ENCODE data around the gene TMA16. TPM values are rescaled to one million over a fixed set of nuclear protein-coding genes. Genes with fewer than 3 reads are reported as not detected.
"Not testable (repeated sequence)": the region's sequence is repeated elsewhere in the genome, so short reads cannot be mapped to it uniquely, and the experiment has no call there.

The TMA16 gene
- polyA plus RNA-seq, result 10 to 100 TPM; 16.3 to 20.8 (median 19.1) TPM

- 0% methylated on average over 64 of the region's 64 CpGs for WGBS, 3 donors
- H3K27ac ChIP-seq (ENCODE audit: low read depth, low read length), result peak within 1 kb of the TSS; percentile 62
These were observed at the start of gene TMA16 for GRCh38 chr4:163494360-163495241. Gene TMA16, plus strand, starts transcription at chr4:163494690. Its CDS starts 112 bp downstream, at chr4:163494802.

DNA sequence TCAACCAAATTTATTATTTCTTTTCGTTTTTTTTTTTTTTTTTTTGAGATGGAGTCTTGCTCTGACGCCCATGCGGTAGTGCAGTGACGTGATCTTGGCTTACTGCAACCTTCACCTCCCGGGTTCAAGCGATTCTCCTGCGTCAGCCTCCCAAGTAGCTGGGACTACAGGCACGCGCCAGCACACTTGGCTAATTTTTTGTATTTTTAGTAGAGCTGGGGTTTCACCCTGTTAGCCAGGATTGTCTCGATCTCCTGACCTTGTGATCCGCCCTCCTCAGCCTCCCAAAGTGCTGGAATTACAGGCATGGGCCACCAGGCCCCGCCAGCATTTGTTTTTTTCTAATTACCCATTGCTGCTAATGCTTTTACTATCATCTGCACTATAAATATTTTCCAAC lies 47.5 kb upstream of the TMA16 start:
- not testable (repeated sequence) for H3K27ac ChIP-seq (ENCODE audit: low read depth, low read length)
- WGBS, 3 donors, result 80 to 85% (median 81%) methylated on average over 12 of the region's 12 CpGs

- H3K27ac ChIP-seq (ENCODE audit: low read depth, low read length), result no peak overlapping the region
- 31 to 39% (median 37%) methylated on average over 1 of the region's 1 CpG for WGBS, 3 donors
These were observed 47.0 kb upstream of the TMA16 start for GRCh38 chr4:163447481-163447880.

DNA sequence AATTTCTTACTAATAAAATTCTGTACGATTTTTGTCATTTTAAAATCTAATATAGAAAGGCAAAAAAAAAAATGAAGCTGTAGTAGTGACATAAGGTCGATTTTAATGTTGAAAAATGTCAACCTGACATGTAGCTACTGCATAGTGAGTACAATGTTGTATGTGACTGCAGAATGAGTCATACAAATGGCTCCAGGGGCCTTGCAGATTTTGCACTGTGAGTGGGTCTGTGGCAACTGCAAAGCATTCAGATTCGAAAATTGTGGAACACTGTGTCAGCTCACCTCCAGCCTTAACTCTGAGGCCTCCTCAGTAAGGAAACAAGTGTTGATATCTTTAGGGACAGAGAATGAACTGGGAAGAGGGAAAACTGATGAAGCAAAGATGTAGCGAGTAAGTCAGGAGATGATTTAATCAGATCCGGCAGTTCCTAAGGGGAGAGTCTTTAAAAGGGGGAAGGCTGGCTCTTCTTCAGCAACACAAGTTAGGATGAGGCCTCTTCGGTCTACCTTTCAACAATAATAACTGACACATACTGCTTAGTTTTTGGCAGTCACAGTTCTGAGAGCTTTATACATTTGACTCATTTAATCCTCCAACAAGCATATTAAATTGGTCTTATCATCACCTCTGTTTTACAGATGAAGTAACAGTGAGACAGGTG lies 45.8 kb upstream of the TMA16 start:
- H3K27ac ChIP-seq (ENCODE audit: low read depth, low read length), result no peak overlapping the region
- 65 to 73% (median 72%) methylated on average over 6 of the region's 6 CpGs for WGBS, 3 donors

DNA sequence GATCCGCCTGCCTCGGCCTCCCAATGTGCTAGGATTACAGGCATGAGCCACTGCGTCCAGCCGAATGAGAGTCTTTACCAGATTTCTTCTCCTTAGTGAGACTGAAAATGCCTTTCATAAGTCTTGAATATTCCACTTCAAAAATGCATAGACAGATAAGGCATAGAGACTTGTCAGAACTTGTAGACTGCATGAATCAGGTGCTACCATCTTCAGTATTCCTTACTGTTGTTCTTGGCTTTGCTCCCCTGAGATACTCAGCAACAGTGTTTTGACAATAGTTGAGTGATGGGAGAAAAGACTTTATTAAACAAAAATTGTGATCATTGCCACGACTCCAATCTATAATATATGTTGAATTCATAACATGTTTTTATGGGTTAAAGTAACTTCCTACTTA lies 31.9 kb upstream of the TMA16 start:
- no peak overlapping the region for H3K27ac ChIP-seq (ENCODE audit: low read depth, low read length)
- WGBS, 3 donors, result 84 to 90% (median 88%) methylated on average over 5 of the region's 5 CpGs

GRCh38 chr4:163467082-163467770 lies 27.3 kb upstream of the TMA16 start:
- 82 to 86% (median 85%) methylated on average over 4 of the region's 4 CpGs for WGBS, 3 donors
- H3K27ac ChIP-seq (ENCODE audit: low read depth, low read length), result no peak overlapping the region

DNA sequence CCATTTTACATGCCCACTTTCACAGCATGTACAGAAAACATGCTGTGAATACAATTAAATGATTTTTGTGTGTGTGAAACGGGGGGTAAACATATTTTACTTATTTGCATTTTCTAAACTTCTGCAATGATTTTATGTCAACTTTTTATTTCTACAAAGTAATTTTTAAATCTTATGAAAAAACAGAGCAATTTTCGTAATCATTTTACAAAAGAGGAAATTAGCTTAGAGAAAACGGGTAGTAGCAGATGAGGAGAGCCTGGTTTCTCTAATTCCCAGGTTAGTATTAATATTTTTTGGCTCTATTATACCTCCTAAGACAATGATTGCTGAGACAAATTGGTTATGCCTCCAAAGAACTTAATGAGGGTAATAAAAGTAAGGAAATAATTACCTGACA lies 24.1 kb upstream of the TMA16 start:
- no peak overlapping the region for H3K27ac ChIP-seq (ENCODE audit: low read depth, low read length)
- 57 to 60% (median 59%) methylated on average over 3 of the region's 3 CpGs for WGBS, 3 donors

- no peak overlapping the region for H3K27ac ChIP-seq (ENCODE audit: low read depth, low read length)
- WGBS, 3 donors, result 92 to 95% (median 94%) methylated on average over 14 of the region's 14 CpGs
These were observed 21.4 kb upstream of the TMA16 start for GRCh38 chr4:163473130-163473529.

GRCh38 chr4:163473576-163473975 lies 20.9 kb upstream of the TMA16 start, which contains the start of gene TKTL2:
Gene TKTL2, minus strand, starts transcription at chr4:163473754. Its CDS starts 20 bp downstream, at chr4:163473734.
- WGBS, 3 donors, result 90 to 92% (median 90%) methylated on average over 32 of the region's 32 CpGs
- H3K27ac ChIP-seq (ENCODE audit: low read depth, low read length), result no peak within 1 kb of the TSS

DNA sequence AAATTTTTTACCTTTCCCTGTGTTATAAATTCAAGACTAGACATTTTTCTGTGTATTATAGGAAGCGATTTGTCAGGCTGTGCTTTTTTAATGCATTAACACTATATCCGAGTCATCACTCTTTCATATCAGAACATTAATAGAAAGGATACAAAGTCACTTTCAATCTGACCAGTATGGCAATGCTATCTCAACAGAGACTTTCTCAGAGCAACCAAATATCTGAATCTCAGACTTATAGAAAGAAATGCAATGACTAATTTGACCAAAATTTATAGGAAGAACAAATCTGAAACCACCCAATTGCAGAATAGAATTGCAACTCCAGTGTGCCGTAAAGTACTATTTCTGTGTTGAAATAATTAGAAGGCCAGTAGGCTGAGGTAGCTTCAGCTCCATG lies 20.5 kb upstream of the TMA16 start:
- H3K27ac ChIP-seq (ENCODE audit: low read depth, low read length), result no peak overlapping the region
- 90 to 94% (median 90%) methylated on average over 3 of the region's 3 CpGs for WGBS, 3 donors

- H3K27ac ChIP-seq (ENCODE audit: low read depth, low read length), result no peak overlapping the region
- WGBS, 3 donors, result 47 to 58% (median 53%) methylated on average over 5 of the region's 5 CpGs
These were observed 17.6 kb upstream of the TMA16 start for GRCh38 chr4:163476761-163477438.

GRCh38 chr4:163482190-163482589 lies 12.3 kb upstream of the TMA16 start:
- WGBS, 3 donors, result 33 to 38% (median 37%) methylated on average over 1 of the region's 1 CpG
- H3K27ac ChIP-seq (ENCODE audit: low read depth, low read length), result no peak overlapping the region

GRCh38 chr4:163484906-163485305 lies 9.6 kb upstream of the TMA16 start:
- no peak overlapping the region for H3K27ac ChIP-seq (ENCODE audit: low read depth, low read length)
- WGBS, 3 donors, result 16 to 27% (median 17%) methylated on average over 4 of the region's 4 CpGs

GRCh38 chr4:163485589-163485988 lies 8.9 kb upstream of the TMA16 start:
- H3K27ac ChIP-seq (ENCODE audit: low read depth, low read length), result no peak overlapping the region
- WGBS, 3 donors, result 48 to 50% (median 49%) methylated on average over 2 of the region's 2 CpGs

DNA sequence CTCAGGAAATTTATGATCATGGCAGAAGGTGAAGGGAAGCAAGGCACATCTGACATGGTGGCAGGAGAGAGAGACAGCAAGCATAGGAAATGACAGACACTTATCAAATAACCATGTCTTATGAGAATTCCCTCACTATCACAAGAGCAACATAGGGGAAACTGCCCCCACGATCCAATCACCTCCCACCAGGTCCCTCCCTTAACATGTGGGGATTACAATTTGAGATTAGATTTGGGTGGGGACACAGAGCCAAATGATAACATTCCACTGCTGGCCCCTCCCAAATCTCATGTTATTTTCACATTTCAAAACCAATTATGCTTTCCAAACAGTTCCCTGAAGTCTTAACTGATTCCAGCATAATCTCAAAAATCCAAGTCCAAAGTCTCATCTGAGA lies 8.2 kb upstream of the TMA16 start:
- 63 to 76% (median 70%) methylated on average over 1 of the region's 1 CpG for WGBS, 3 donors

GRCh38 chr4:163489929-163490328 lies 4.6 kb upstream of the TMA16 start:
- 56 to 74% (median 68%) methylated on average over 1 of the region's 1 CpG for WGBS, 3 donors
- no peak overlapping the region for H3K27ac ChIP-seq (ENCODE audit: low read depth, low read length)

More for the DNA sequence above, 8.2 kb upstream of the TMA16 start:
- no peak overlapping the region for H3K27ac ChIP-seq (ENCODE audit: low read depth, low read length)

DNA sequence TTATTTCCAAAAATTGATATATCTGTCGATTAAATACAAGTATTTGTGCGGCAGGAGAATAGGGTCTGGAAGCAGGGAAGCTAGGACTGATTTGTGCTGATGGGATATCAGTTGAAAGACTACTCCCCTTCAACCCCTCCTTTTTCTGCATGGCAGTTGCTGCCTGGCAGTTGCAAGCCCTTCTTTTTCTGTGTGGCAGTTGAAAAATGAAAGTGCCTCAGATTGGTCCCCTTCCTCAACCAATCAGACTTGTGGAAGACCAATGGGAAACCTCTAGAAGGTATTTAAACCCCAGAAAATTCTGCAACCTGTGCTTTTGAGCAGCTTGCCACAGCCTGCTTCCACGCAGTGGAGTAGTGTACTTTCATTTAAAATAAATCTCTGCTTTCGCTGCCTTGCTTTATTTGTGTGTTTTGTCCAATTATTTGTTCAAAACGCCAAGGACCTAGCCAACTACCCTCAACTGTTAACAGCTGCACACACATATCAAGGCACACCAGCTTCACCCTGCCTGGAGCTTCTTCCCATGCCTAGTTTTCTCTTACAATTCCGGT lies 1.5 kb upstream of the TMA16 start:
- WGBS, 3 donors, result 85 to 95% (median 94%) methylated on average over 6 of the region's 6 CpGs
- no peak overlapping the region for H3K27ac ChIP-seq (ENCODE audit: low read depth, low read length)

Measured in adipose tissue (tissue), 3 donors.